GM21526 (cell line): ENCODE results near the gene AOAH.
"Not testable (repeated sequence)": the region's sequence is repeated elsewhere in the genome, so short reads cannot be mapped to it uniquely, and the experiment has no call there.

Experiments
- ATAC-seq: cut with Tn5 transposase; IDR thresholded peaks from one replicate; pipeline ENCODE4 v1.9.1; 2021; ENCODE audit warnings: moderate library complexity; ENCODE audit not compliant: unreplicated experiment, low FRiP score

The AOAH gene

DNA sequence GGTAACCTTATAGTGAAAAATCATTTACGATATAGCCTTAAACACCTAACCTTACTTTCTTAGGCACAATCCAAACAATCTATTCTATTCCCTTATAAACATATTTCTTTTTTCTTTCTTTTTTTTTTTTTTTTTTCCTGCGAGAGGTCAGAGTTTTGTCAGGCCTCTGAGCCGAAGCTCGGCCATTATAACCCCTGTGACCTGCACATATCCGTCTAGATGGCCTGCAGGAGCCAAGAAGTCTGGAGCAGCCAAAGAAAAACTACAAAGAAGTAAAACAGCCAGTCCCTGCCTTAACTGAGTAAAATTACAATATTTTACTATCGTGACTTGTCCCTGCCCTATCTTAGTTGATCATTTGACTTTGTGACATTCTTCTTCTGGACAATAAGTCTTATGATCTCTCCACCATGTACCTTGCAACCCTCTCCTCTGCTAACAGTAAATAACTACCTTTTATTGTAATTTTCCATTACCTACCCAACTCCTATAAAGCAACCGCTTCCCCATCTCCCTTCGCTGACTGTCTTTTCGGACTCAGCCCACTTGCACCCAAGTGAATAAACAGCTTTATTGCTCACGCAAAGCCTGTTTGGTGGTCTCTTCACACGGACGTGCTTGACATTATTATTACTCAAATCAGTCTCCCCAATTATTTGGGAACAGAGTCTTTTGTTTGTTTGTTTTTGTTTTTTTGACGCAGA, 64.5 kb downstream of the AOAH start:
- no peak for ATAC-seq

DNA sequence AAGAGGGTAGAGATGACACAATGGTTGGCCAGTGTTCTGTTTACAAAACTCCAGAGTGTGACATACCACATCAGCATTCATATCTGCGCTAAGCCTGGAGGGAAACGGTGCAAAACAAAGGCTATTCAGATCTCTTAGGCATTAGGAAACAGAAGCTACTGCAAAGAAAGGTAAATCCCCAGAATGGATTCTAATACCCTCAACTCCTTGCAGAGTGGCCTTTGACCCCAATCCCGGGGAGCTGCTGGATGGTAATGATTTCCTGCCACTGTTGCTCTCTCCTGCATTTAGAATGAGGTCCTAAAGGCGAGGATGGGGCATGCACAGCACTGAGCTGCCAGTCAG, 65.2 kb downstream of the AOAH start:
- ATAC-seq, result no peak

DNA sequence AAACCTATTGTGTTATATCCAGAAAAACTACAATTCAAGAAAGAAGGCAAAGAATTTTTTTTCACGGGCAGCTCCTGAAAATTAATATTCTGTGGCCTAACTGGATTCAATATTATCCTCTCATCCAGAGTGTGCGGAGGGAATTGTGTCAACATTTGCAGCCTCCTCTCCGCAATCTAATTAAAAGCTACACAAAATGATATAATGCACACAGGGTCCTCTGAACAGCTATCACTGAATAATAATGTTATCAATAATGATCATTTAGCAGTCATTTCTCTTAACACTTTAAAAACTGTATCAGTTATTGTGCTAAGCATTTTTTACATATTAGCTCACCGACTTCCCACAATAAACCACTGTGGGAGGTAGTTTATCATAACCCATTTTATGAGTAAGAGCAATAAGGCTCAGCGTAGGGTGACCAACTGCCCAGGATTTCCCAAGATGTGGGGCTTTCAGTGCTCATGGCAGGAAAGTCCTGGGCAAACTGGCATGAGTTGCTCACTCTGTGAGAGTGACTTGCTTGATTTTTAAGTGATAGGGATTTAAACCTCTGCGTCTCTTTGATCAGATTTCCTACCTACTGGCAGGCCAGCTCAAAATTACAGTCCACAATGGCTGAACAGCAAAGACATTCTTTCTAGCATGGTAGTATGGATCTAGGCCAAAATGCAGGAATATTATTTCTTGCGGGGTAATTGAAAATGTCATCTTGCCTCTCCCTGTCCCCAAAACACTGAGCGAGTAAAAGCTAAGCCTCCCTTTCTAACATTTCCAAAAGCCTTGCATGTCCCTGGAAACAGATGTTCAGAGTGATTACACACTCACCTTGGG, 65.7 kb downstream of the AOAH start:
- no peak for ATAC-seq

DNA sequence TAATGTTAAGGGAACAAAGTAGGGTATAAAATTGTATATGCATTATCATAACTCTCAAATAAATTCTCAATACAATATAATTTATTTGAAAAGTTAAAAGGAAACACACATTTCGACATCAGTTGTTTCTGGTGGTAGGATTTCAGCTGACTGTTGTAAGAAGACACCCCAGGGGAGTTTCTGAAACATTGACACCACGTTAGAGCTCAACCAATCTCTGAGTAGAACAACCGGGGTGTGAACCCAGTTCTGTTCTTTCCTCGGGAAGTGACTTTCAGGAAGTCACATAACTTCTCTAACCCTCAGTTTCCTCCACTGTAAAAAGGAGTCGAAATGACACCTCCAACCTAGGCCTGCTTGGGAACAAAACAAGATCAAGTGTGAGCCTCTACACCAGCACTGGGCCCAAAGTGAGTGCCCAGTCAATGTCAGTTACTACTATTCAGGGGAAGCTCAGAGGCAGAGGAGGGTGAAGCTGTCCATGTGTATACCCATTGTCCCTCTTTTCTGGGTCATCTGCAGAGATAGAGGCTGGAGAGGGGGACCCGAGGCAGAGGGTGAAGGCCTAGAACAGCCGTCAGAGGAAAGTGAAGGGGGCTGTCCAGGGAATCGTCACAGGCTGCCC, 67.1 kb downstream of the AOAH start:
- ATAC-seq, result no peak

DNA sequence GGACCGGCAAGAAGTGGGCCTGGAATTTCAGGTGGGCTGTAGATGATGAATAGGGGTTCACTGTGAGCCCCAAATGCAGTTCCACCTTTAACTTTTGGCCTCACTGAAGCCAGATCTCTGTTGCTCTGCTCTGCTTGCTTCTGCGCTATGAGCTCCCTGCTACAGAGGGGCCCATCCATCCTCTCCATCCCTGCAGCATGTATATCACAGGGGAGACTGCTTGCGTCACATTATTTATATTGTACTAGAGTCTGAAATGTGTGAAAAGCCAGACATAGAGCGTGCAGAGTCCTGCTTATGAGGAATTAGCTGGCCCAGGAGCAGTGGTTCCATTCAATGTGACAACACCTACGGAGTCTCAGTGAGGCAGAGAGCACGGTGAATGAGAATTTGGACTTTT, 69.9 kb downstream of the AOAH start:
- ATAC-seq, result no peak

DNA sequence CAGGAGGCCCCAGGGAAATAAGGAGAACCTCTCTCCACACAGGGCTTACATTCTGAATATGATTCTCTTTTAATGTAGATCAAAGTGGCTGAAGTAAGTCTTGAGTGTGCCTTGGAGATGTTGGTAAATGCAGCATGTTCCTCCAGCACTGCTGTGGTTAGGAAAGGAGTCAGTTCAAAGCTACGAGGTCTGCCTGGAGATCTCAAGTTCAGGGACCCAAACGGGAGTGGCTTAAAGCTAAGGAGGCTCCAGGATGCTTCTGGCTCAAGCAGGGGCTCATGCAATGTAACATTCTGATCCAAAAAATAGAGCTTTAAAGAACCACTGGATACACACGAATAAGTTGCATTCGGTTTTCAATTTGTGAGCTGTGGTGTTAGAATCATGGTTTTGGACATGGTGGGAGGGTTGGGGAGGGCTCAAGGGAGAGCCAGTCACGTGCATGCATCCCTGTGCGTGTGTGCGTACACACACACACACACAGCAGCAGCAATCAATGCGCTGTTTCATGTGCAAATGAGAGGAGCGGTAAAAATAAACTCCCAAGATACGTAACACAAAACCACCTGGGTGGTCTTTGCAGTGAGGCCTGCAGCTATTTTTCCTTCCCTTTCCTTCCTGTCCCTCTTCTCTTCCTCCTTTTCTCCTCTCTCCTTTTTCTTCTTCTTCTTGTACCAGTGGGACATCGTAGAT, 70.5 kb downstream of the AOAH start:
- ATAC-seq, result no peak

DNA sequence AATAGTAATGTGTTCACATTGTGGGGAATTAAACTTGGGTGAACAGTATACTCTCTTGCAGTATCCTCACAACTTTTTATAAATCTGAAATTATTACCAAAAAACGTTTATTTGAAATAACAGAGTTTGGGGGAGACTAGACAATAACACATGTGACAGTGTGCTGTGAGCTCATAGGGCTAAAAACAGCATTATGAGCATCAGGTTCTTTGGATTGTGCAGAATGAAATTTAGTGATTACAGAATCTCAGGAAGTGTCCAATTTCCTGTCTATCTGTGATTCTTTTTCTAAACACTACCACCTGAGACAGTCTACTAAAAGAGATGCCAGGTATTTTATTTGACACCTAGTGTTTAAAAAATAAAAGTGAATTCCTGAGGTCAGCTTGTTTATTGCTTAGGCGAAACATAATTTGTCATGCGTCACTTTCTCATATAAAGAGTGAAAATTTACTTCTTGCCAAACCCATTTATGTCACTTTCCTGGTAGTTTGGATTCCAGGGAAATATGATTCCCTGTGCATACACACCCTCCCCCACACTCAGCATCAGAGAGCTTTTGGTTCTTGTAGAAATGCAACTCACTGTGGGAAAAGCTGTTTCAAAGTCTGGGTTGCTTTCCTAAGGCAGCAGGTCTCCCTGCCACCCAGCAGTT, 71.2 kb downstream of the AOAH start:
- ATAC-seq, result no peak

DNA sequence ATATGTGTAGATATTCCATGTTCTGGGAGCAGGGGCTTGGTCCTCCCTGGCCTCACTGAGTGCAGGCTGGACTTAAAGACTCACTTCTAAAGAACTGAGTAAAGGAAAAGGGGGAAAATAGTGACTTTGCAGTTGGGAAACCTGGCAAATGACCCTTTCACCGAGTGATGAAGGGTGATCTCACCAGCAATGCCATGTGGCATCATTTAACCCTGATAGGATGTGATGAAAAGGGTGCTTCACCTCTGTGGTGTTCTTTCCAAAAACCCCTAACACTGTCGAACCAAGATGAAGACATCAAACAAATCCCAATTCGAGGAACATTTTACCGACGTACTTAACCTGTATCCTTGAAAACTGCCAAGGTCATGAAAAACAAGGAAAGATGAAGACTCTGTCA, 71.9 kb downstream of the AOAH start:
- ATAC-seq, result no peak

DNA sequence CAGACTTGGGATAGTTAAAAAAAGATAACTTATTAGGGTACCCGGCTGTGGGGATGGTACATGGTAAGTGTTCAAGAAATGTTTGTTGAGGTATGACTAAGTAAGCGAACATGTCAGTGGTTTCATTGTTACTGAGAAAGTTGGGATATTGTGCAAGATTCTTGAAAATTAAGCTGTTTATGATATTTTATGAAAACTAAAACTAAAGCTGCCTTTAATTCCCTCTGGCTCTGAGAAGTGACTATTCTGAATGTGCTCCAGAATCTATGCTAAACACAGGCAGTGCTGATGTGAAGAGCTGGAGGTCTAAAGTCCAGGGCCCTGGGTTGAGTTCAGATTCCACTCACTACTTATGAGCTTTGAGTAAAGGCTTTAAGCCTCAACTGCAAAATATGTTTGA, 72.9 kb downstream of the AOAH start:
- ATAC-seq, result no peak

DNA sequence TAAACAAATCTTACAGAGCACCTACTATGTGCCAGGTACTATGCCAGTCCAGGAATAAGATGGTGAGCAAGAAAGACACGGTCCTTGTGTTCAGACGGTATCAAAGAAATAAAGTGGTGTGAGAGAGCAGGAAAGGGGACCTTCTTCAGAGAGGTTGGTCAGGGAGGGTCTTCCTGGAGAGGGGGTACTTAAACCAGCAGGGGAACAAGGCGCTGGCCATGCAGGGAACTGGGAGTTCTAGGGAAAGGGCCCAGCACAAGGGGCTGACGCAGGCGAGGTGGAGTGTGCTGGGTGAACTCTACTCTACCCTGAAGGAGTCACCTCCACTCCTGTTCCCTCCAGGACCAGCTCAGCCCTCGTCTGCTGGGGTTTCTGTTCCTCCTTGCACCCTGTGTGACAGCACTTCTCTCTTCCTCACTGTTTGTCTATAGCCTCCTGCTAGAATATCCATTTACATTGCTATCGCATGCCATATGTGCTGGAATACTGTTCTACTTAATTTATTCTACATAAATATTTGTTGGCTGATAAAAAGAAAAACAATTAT, 73.5 kb downstream of the AOAH start:
- no peak for ATAC-seq

DNA sequence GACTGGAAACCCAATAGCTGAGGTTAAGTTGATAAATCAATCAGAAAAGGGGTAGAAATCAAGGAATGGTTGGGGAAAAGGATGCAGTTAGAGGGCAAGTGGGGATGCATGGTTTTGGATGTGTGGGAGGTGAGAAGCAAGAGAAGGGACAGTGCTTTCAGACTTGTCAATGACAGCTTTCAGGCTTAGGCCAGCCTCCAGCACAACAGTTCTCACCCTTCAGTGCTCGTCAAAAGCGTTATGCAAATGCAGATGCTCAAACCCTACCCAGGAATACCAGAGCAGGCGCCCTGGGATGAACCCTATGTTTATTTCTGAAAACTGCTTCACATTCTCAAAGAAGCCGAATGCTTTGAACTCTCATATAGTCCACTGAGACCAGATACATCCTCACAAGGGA, 74.0 kb downstream of the AOAH start:
- ATAC-seq, result no peak

DNA sequence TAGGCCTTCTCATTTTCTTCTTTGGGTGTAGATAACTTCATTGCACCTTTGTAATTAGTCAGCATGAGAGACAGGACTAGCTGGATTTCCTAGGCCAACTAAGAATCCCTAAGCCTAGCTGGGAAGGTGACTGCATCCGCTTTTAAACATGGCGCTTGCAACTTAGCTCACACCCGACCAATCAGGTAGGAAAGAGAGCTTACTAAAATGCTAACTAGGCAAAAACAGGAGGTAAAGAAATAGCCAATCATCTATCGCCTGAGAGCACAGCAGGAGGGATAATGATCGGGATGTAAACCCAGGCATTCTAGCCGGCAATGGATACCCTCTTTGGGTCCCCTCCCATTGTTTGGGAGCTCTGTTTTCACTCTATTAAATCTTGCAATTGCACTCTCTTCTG, 75.0 kb downstream of the AOAH start:
- not testable (repeated sequence) for ATAC-seq

DNA sequence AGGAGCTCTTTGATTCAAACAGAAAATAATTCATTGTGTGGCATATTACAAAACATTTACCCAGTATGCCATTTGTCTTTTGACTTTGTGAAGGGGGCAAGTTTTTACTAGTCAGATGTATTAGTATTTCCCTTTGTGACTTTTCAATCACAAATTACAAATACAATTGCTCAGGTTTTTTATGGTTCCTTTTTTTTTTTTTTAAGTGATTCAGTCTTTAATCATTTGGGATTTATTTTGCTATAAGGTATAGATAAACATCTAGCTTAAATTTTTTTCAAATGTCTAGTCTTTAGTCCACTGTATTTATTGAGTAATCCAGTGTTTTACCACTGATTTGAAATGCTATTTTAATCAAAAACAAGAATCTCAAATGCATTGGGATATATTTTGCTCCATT, 75.9 kb downstream of the AOAH start:
- no peak for ATAC-seq

DNA sequence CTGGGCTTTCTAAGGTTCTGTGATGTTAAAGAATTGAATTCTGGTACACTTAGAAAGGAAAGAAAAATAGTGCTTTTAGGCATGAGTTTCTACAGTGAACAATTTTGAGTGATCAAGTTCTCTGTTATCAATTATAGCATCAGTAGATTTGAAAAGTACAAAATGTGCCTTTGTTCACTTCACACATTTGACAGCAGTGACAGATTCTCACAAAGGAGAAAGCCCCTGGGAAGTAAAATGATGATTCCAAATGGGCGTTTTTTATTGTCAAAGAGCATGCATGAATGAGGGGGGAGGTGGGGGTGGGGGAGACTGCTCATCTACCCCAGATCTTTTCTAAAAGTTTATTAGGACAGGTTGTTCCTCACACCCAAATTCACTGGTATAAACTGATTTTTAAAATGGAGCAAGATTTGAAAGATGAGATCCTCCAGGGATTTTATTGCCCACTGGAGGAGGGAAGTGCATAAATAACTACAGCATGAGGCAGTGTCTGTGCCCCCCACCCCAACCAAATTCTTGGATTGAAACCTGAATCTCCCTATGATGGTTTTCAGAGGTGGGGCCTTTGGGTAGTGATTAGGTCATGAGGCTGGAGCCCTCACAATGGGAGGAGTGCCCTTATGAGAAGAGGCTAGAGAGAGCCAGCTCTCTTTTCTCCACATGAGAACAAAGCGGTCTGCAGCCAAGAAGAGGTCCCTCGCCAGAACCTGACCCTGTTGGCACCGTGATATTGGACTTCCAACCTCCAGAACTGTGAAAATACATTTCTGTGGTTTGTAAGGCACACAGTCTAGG, 79.5 kb downstream of the AOAH start:
- ATAC-seq, result no peak

DNA sequence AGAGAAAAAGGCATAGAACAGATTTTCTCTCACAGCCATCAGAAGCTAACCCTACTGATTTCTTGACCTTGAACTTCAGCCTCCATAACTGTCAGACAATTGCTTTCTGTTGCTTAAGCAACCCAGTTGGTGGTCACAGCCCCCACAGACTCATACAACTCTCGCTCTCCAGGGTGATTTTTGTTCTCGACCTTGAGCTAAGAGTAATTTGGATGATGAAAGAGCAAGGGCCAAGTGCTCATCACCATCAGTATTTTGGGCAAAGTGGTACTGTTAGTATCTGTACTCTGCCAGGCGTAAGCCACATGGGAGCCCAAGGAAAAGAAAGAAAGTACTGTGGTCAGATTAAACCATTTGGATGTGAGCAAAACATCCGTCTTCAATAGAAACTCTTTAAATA, 81.9 kb downstream of the AOAH start:
- ATAC-seq, result no peak

DNA sequence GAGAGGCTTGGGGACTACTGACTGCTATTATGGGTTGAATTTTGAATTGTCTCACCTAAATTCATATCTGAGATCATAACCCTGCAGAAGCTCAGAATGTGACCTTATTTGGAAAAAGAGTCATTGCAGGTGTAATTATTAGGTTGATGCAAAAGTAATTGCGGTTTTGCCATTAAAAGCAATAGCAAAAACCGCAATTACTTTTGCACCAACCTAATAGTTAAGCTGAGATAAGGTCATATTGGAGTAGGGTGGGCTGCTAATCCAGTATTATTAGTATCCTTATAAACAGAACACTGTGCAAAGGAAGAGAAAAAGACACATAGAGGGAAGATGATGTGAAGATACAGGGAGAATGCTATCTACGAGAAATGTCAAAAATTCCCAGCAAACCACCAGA, 82.3 kb downstream of the AOAH start:
- ATAC-seq, result no peak

DNA sequence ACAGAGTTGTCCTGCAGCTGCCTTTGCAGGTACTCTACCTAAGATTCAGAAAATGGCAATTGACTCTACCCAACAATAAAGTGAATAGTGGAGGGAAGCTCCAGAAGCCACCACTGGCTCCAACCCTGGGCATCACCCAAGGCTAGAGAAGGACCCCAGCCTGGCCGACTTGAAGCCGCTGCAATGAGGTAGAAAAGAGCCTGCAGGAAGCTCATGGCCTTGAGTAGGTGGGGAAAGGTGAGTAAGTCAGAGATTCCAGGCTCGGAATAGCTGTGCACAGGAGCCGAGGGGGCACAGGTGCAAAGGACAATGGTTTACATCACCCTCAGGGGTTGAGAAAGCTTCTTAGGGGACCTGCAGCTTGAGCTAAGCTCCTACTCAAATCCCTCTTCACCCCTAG, 83.6 kb downstream of the AOAH start:
- ATAC-seq, result no peak

DNA sequence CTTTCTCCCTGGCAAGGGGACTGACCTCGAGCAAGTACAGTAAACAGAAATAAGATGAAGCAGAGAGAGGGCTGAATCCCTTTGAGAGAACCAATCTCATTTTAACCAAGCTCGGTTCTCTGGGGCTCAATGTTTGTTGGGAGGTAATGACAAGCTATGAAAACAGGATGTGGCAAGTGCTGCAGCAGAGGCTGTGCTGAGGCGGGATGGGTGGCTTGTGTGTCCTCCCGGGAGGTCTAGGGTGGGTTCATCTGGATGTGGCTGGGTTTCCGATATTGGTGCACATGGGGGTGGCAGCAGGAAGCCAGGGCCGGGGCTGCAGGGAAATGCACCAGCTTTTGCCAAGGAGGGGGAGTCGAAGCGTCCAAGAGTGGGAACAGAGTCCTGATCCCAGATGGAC, 84.5 kb downstream of the AOAH start:
- ATAC-seq, result no peak

DNA sequence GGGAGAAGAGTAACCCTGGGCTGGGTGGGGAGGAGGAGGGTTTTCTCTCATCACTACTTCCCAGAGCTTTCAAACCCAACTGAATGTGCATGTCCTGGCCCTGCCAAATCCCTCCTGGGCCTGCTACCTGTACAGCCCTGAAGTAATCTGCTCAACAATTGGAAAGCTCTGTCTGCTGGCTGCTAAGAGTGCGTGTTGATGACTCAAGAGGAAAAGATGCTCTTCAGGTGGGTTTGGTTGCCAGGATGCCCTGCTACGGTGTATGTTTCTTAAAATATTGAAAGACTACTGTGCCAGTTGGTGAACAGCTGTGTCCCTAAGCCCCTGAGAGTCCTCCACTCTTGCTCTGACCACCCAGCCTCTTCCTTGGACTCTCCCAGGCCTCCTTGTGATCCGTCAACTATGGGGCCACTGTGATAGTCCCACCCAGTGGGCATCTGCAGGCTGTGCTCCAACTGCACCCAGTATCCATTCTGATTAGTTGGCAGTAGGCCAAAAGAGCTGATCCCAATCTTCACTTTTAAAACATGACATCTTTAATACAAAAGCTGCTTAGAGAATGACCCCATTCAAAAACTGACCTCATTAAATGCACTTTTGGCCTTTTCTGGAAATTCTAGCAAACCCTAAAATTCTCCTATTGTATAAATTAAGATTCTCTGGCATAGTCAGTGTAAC, 85.6 kb downstream of the AOAH start:
- ATAC-seq, result no peak
